H9 (cell line): Measurements from ENCODE around the gene PDPK1. TPM values are rescaled to one million over a fixed set of nuclear protein-coding genes. Genes with fewer than 3 reads are reported as not detected.
A peak's percentile ranks its signal among the peaks of the same experiment; 100 is the strongest.

Source experiments
- DNase-seq: peaks from one replicate; pipeline ENCODE4 v3.0.0-alpha.2; 2017
- H2AFZ ChIP-seq: one replicate; pipeline ENCODE4 v1.6.1; 2013; ENCODE audit warnings: mild to moderate bottlenecking, low read length, control low read depth, moderate library complexity
- H2AK5ac ChIP-seq: 2 replicates; pipeline ENCODE4 v1.6.1; 2013; ENCODE audit warnings: low read length, control low read depth, mixed read lengths; ENCODE audit not compliant: insufficient read length
- H2BK120ac ChIP-seq: one replicate; pipeline ENCODE4 v1.6.1; 2013; ENCODE audit warnings: low read depth, mild to moderate bottlenecking, low read length, control low read depth, inconsistent platforms; ENCODE audit not compliant: poor library complexity, severe bottlenecking
- H2BK12ac ChIP-seq: 2 replicates; pipeline ENCODE4 v1.6.1; 2013; ENCODE audit warnings: low read length, control low read depth, mixed read lengths, low read depth; ENCODE audit not compliant: insufficient read length
- H2BK15ac ChIP-seq: 2 replicates; pipeline ENCODE4 v1.6.1; 2013; ENCODE audit warnings: low read depth, low read length, control low read depth
- H2BK20ac ChIP-seq: one replicate; pipeline ENCODE4 v1.6.1; 2013; ENCODE audit warnings: low read depth, mild to moderate bottlenecking, low read length, control low read depth, inconsistent platforms; ENCODE audit not compliant: poor library complexity, severe bottlenecking
- H2BK5ac ChIP-seq: 2 replicates; pipeline ENCODE4 v1.6.1; 2013; ENCODE audit warnings: low read length, control low read depth, mixed read lengths; ENCODE audit not compliant: insufficient read length
- H3K14ac ChIP-seq: 2 replicates; pipeline ENCODE4 v1.6.1; 2013; ENCODE audit warnings: low read length, control low read depth; ENCODE audit not compliant: insufficient read depth
- H3K18ac ChIP-seq: 2 replicates; pipeline ENCODE4 v1.6.1; 2013; ENCODE audit warnings: low read depth, mild to moderate bottlenecking, mixed read lengths, low read length, control low read depth; ENCODE audit not compliant: insufficient read length
- H3K23ac ChIP-seq: 2 replicates; pipeline ENCODE4 v1.6.1; 2013; ENCODE audit warnings: low read length, control low read depth, mixed read lengths, low read depth; ENCODE audit not compliant: insufficient read length
- H3K23me2 ChIP-seq: 2 replicates; pipeline ENCODE4 v1.6.1; 2013; ENCODE audit warnings: low read depth, mild to moderate bottlenecking, mixed read lengths, low read length, control low read depth; ENCODE audit not compliant: insufficient read length, poor library complexity, severe bottlenecking
- H3K27ac ChIP-seq: 2 replicates; pipeline ENCODE4 v1.5.1; 2013; ENCODE audit warnings: low read length, control low read depth, mixed read lengths, low read depth; ENCODE audit not compliant: insufficient read length
- H3K27me3 ChIP-seq: 2 replicates; pipeline ENCODE4 v1.6.1; 2013; ENCODE audit warnings: low read length, control low read depth, inconsistent platforms; ENCODE audit not compliant: insufficient read depth
- H3K4ac ChIP-seq: 2 replicates; pipeline ENCODE4 v1.6.1; 2013; ENCODE audit warnings: low read depth, mild to moderate bottlenecking, control low read depth, inconsistent platforms, low read length, moderate library complexity
- H3K4me1 ChIP-seq: 2 replicates; pipeline ENCODE4 v1.6.1; 2013; ENCODE audit warnings: low read length, control low read depth, inconsistent platforms; ENCODE audit not compliant: insufficient read depth
- H3K4me2 ChIP-seq: 2 replicates; pipeline ENCODE4 v1.6.1; 2013; ENCODE audit warnings: low read length, control low read depth, mixed read lengths; ENCODE audit not compliant: insufficient read length, insufficient read depth
- H3K56ac ChIP-seq: 2 replicates; pipeline ENCODE4 v1.6.1; 2013; ENCODE audit warnings: low read depth, mild to moderate bottlenecking, mixed read lengths, low read length, control low read depth; ENCODE audit not compliant: insufficient read length
- H3K79me1 ChIP-seq: 2 replicates; pipeline ENCODE4 v1.6.1; 2013; ENCODE audit warnings: low read depth, mild to moderate bottlenecking, moderate library complexity, low read length, control low read depth, inconsistent platforms; ENCODE audit not compliant: insufficient read depth, poor library complexity, severe bottlenecking
- H3K79me2 ChIP-seq: 2 replicates; pipeline ENCODE4 v1.6.1; 2013; ENCODE audit warnings: low read length, control low read depth, inconsistent platforms; ENCODE audit not compliant: insufficient read depth
- H3K9ac ChIP-seq: 2 replicates; pipeline ENCODE4 v1.6.1; 2013; ENCODE audit warnings: low read length, control low read depth, mixed read lengths; ENCODE audit not compliant: insufficient read length; ENCODE audit errors: extremely low read depth
- H3K9me3 ChIP-seq: one replicate; pipeline ENCODE4 v1.6.1; 2013; ENCODE audit warnings: low read depth, low read length, inconsistent platforms; ENCODE audit not compliant: control insufficient read depth
- H3T11ph ChIP-seq: one replicate; pipeline ENCODE4 v1.6.1; 2013; ENCODE audit warnings: mild to moderate bottlenecking, low read length, control low read depth, inconsistent platforms
- H4K20me1 ChIP-seq: one replicate; pipeline ENCODE4 v1.6.1; 2013; ENCODE audit not compliant: control insufficient read depth, insufficient read length, insufficient read depth
- H4K5ac ChIP-seq: 2 replicates; pipeline ENCODE4 v1.6.1; 2013; ENCODE audit warnings: low read depth, mild to moderate bottlenecking, mixed read lengths, low read length, control low read depth; ENCODE audit not compliant: insufficient read length
- H4K8ac ChIP-seq: replicated peaks from 2 replicates; pipeline ENCODE4 v1.6.1; 2013; ENCODE audit warnings: low read length, control low read depth, mixed read lengths, low read depth; ENCODE audit not compliant: insufficient read length
- H4K91ac ChIP-seq: 2 replicates; pipeline ENCODE4 v1.6.1; 2013; ENCODE audit warnings: low read depth, mild to moderate bottlenecking, moderate library complexity, mixed read lengths, low read length, control low read depth; ENCODE audit not compliant: insufficient read length
- H3K27ac Mint-ChIP-seq, 3 experiments: 2 replicates in 2 of 3; 3 replicates in 1 of 3; pipeline ENCODE4 v1.8.0; 2020 to 2021; ENCODE audit warnings: mixed read lengths in 3 of 3, mild to moderate bottlenecking in 1 of 3, moderate library complexity in 1 of 3
- H3K27me3 Mint-ChIP-seq: 2 replicates; pipeline ENCODE4 v1.8.0; 2021; ENCODE audit warnings: low read depth, mild to moderate bottlenecking, moderate library complexity, mixed read lengths
- H3K36me3 Mint-ChIP-seq, 3 experiments: 2 replicates in 2 of 3; 3 replicates in 1 of 3; pipeline ENCODE4 v1.8.0; 2020 to 2021; ENCODE audit warnings: low read depth in 3 of 3, mixed read lengths in 3 of 3; ENCODE audit not compliant: insufficient read depth in 1 of 3
- H3K4me1 Mint-ChIP-seq, 2 experiments: 2 replicates each; pipeline ENCODE4 v1.8.0; 2020; ENCODE audit warnings: mixed read lengths in 2 of 2
- H3K4me3 Mint-ChIP-seq, 2 experiments: 2 replicates in 1 of 2; 3 replicates in 1 of 2; pipeline ENCODE4 v1.8.0; 2020 to 2021; ENCODE audit warnings: mild to moderate bottlenecking in 2 of 2, mixed read lengths in 2 of 2, moderate library complexity in 1 of 2
- H3K9me3 Mint-ChIP-seq, 2 experiments: 2 replicates in 1 of 2; 3 replicates in 1 of 2; pipeline ENCODE4 v1.8.0; 2020; ENCODE audit warnings: mild to moderate bottlenecking in 2 of 2, mixed read lengths in 2 of 2, moderate library complexity in 1 of 2
- WGBS: extraction: QIAGEN DNeasy Blood & Tissue Kit; methylation state at CpG from one replicate; pipeline ENCODE4 v1.1.7; 2013; ENCODE audit warnings: missing lambda C conversion rate, low lambda C conversion rate, mixed read lengths; ENCODE audit not compliant: insufficient read length; ENCODE audit errors: extremely low coverage; 5-methylcytosine and 5-hydroxymethylcytosine counted together
- total RNA-seq: library from RNA; stranded (reverse); gene quantifications from 2 replicates; pipeline ENCODE4 v1.2.1, GENCODE V29; 2021
- TF ChIP-seq, protein P1 (sequence below): fragments of 200-600 bp; sonication (generic); conservative IDR thresholded peaks from 3 replicates; pipeline ENCODE4 v1.8.0; 2021; ENCODE audit warnings: antibody characterized with exemption, mild to moderate bottlenecking

The PDPK1 gene
- total RNA-seq, 1 experiment from 2014 or later: 32.8 TPM

DNA sequence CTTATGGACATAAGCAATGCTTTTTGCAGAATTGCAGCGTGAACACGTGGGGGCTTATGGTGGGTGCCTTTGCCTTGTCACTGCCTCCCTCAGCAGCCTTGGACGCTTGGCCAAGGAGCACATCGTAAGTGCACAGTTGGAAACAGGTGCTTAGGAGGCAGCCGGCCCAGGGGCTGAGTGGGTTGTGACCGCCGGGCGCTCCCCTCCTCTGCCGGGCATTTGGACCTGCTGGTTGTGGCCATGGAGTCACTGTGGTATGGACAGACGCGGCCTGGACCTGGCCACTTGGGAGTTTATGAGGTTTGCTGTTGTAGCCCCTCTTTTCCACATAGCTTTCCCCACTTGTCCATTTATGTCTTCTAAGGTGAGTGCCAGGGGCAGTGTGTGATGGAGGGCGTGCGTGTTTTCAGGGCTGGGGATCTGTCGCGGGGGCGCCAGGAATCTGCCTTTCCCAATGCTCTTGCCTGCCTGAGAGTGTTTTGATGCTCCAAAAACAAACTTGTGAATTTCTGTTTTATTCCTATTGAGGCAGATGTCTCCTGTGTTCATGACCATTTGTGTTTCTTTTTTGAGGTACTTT lies 49.2 kb downstream of the PDPK1 start:
- H3K18ac ChIP-seq: no peak overlapping the region
- H2BK5ac ChIP-seq: no peak overlapping the region
- Mint-ChIP-seq H3K9me3 (no peaks in the 10 kb centered on the region), H3K27me3 (no peaks in the 10 kb centered on the region), H3K27ac (no peak overlapping the region; a peak in 1 of 7 replicates), H3K36me3 (peaks cover 4 to 37% (median 21%) of the 10 kb centered on the region in 3 experiments), H3K4me1 (no peaks in the 10 kb centered on the region), H3K4me3 (no peak overlapping the region)
- no peak overlapping the region for H2BK20ac ChIP-seq
- H3K79me2 ChIP-seq: no peaks in the 10 kb centered on the region
- TF ChIP-seq, protein P1, sequence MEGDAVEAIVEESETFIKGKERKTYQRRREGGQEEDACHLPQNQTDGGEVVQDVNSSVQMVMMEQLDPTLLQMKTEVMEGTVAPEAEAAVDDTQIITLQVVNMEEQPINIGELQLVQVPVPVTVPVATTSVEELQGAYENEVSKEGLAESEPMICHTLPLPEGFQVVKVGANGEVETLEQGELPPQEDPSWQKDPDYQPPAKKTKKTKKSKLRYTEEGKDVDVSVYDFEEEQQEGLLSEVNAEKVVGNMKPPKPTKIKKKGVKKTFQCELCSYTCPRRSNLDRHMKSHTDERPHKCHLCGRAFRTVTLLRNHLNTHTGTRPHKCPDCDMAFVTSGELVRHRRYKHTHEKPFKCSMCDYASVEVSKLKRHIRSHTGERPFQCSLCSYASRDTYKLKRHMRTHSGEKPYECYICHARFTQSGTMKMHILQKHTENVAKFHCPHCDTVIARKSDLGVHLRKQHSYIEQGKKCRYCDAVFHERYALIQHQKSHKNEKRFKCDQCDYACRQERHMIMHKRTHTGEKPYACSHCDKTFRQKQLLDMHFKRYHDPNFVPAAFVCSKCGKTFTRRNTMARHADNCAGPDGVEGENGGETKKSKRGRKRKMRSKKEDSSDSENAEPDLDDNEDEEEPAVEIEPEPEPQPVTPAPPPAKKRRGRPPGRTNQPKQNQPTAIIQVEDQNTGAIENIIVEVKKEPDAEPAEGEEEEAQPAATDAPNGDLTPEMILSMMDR: no peak
- H4K5ac ChIP-seq: no peak overlapping the region
- no peaks in the 10 kb centered on the region for H3K79me1 ChIP-seq
- H4K91ac ChIP-seq: no peak overlapping the region
- no peak overlapping the region for H3K4ac ChIP-seq
- no peaks in the 10 kb centered on the region for H4K20me1 ChIP-seq
- no peak overlapping the region for H2AFZ ChIP-seq
- H2AK5ac ChIP-seq: no peak overlapping the region
- H3K14ac ChIP-seq: no peak overlapping the region
- no peaks in the 10 kb centered on the region for H3K27me3 ChIP-seq
- no peaks in the 10 kb centered on the region for H3K4me1 ChIP-seq
- H2BK12ac ChIP-seq: no peak overlapping the region
- H3K9ac ChIP-seq: no peak overlapping the region
- H4K8ac ChIP-seq: no peak overlapping the region
- H3K9me3 ChIP-seq: no peaks in the 10 kb centered on the region
- no CpG with 5 or more reads among the region's 16 CpGs for WGBS
- H3K27ac ChIP-seq: no peak overlapping the region
- no peak overlapping the region for H2BK15ac ChIP-seq
- no peak overlapping the region for H3K4me2 ChIP-seq
- DNase-seq: peak; percentile 23
- no peak overlapping the region for H2BK120ac ChIP-seq
- no peak overlapping the region for H3K23ac ChIP-seq
- H3T11ph ChIP-seq: no peak overlapping the region
- no peaks in the 10 kb centered on the region for H3K23me2 ChIP-seq
- H3K56ac ChIP-seq: no peak overlapping the region
